ELR (cell line): Measurements from ENCODE around the gene HEATR5A.

Experiments used
- DNase-seq: peaks from one replicate; pipeline ENCODE4 v3.0.0-alpha.2; 2015; ENCODE audit warnings: low read depth

Gene HEATR5A

DNA sequence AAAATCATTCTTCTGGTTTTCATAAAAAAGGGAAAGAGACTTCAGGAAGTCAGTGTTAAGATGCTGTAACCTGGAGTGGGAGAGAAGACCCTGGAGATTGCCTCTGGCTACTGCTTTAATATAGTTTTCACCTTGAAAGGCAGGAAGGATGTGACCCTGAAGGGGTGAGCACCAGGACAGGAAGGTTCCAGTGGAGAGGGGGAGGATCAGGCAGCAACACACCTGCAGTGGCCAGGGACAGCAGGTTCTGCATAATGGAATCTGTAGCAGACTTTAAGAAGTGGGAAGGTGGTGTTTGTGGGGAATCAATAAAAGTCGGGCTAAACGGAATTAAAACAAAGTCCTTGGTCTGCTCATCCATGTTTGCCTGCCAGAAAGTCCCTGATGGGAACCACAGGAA lies 6.3 kb upstream of the HEATR5A start:
- no peak for DNase-seq

DNA sequence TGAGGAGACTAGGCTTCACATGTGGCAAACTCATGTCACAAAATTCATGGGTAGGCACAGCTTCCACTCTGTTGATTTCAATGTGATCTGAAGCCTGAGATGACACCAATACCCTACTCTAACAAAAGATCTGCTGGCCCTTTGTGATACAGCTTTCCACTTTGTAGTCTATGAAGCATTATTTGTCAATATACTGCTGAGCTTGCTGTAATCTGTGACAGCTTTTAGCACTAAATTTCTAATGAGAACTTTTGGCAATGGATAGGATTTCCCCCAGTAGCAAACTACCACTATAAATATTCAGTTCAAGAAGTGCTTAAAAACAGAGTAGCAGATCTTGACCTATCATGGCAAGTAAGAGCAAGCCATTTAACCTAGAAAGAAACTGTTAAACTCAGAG lies 5.6 kb upstream of the HEATR5A start:
- no peak for DNase-seq

DNA sequence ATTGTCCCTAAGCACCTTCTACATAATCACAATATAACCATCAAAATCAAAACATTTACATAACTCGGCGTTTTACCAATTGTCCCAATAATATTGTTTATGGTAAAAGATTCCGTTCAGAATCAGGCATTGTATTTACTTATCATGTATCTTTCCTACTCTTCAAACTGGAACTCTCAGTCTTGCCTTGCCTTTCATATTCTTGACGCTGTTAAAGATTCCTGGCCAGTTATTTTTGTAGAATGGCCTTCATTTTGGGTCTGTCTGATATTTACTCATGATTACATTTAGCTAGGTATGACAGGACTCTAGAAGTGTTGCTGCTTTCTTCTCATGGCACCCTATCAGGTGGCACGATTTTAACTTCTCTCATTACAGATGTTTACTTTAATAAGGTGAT lies 850 bp upstream of the HEATR5A start:
- DNase-seq = no peak

GRCh38 chr14:31419967-31420318 lies 407 bp downstream of the HEATR5A start:
- peak; percentile 74 for DNase-seq

GRCh38 chr14:31419179-31419966 lies 977 bp downstream of the HEATR5A start:
- peak; percentile 14 for DNase-seq

DNA sequence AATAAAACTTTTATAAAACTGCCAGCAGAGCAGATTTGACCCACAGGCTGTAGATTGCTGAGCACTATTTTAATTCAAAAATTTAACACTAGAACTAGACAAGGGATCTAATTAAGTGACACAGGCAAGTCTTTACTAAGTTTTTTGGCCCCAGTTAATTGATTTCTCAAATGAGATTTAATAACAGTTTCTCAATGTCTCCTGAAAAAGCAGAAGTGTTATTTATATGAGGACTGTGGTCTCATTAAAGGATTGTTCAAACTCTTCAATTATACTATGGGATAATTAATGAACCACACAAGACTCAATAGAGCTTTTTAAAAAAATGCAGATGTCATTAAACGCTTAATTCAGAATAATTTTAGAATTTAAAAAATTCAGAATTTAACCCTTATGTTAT lies 1.9 kb downstream of the HEATR5A start:
- DNase-seq = no peak

GRCh38 chr14:31414190-31414833 lies 6.0 kb downstream of the HEATR5A start:
- peak; percentile 33 for DNase-seq

DNA sequence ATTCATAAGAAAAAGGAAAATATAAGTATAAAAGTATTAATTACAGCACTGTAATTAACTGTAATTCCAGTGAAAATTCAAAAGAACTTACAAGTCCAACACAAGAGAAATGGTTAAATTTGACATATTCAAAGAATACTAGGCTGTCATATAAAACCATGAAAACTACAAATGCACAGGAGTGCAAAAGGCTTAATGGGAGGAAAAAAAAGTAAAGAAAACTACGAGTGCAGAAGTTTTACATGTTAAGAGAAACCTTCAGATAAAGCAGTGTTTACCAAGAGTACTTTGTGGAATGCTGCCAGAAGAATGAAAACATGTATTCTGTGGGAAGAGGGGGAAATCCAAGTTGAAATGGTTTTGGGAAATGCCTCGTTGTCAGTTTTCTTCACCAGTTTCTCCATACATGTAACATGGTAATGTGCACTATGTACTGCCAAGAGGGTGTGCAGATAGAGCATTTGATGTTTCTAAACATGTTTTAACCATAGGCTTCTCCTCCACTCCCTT lies 9.1 kb downstream of the HEATR5A start:
- no peak for DNase-seq

GRCh38 chr14:31410048-31410650 lies 10.2 kb downstream of the HEATR5A start:
- no peak for DNase-seq

DNA sequence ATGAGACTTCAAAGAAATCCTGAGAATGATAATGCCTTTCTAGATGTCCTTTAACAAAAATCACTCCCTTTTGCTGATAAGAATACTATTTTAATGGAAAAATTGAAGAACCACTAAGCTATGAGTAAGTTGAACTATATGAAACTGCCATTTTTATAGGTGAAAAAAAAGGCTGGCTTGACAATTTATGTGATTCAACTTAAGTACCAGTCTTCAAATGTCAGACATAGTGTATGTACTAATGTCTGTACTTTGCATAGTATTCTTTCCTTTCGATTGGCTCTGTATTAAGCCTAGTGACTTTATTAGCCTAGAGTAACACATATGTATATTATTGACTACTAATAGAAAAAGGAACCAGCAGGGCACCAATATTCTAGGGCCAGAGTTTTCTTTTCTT lies 11.9 kb downstream of the HEATR5A start:
- no peak for DNase-seq

GRCh38 chr14:31405599-31406232 lies 14.6 kb downstream of the HEATR5A start:
- no peak for DNase-seq

- DNase-seq = no peak
These were observed 15.2 kb downstream of the HEATR5A start for GRCh38 chr14:31405106-31405505.

DNA sequence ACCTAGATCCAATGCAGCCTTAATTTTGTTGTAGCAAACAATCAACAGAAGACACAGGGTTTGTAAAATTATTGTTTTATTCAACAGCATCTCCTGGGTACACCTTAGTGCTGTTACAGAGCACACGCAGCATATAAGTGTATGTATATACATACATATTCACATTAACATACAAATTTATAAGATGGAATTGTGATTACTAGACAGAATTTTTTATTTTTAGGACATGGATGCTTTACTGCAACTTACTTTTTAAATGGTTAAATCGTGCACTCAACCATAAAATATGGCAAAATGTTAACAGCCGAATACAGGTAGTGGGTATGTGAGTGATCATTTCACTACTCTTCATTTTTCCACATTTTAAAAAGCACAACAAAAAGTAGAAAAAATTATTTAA lies 16.6 kb downstream of the HEATR5A start:
- DNase-seq = no peak

DNA sequence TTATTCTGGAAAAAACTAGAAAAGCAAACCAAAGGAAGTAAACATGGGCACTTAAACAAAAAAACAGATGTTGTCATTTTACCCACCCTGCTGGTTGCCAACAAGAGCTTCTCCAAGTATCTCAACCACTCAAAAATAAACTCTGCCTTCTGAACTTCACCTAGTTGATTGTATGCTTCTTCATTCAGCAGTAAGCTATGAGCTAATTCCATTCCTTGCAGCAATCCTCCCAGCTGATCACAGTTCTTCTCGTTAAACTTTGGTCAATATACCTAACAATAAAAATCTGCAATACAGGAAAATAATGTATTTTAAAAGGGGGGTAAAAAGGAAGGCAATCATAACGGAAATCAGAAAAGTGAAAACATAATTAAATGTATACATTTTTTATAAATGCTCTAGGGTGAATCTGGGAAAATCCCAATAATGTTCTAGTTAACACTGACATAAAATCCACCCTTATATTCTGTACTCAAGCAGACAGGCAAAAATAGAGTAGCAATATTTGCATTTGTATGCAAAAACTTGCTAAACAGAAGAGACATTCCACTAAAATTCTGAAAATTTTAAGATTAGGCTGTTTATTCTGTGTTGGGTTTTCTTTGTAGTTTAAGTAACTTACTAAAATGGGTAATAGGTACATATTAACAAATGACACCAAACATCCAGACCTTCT lies 17.4 kb downstream of the HEATR5A start:
- no peak for DNase-seq

GRCh38 chr14:31401369-31401932 lies 18.9 kb downstream of the HEATR5A start:
- DNase-seq = no peak

- no peak for DNase-seq
These were observed 20.2 kb downstream of the HEATR5A start for GRCh38 chr14:31400031-31400638.

- no peak for DNase-seq
These were observed 24.7 kb downstream of the HEATR5A start for GRCh38 chr14:31395572-31396205.

GRCh38 chr14:31395119-31395518 lies 25.2 kb downstream of the HEATR5A start:
- no peak for DNase-seq

DNA sequence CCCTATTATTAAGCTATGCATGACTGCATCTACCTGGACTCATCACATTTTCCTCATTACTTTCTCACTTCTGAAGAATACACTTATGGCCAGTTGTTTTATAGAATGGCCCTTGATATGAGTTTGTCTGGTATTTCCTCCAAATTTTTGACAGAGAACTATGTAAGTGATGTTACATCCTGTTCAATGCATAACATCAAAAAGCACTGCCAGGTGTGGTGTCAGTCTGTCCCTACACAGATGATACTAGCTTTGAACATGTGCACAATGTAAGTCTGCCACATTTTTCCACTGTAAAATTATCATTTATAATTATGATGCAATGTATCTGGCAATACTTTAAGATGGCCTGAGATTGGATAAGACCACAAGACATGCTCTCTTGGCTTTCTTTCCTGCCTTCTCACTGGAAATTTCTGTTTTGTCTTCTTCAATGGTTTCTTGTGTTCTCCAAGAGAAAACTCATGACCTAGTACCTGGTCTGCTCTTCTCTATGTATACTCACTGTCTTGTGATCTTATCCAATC lies 28.3 kb downstream of the HEATR5A start:
- DNase-seq = no peak

DNA sequence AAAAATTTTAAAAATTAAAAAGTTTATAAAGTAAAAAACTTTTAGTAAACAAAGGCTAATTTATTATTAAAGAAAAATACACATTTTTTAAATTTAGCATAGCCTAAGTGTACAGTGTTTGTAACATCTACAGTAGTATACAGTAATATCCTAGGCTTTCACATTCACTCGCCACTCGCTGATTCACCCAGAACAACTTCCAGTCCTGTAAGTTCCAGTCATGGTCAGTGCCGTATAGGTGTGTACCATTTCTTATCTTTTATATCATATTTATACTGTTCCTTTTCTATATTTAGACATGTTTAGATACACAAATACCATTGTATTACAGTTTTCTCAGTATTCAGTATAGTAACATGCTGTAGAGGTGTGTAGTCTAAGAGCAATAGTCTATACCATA lies 28.9 kb downstream of the HEATR5A start:
- DNase-seq = no peak

DNA sequence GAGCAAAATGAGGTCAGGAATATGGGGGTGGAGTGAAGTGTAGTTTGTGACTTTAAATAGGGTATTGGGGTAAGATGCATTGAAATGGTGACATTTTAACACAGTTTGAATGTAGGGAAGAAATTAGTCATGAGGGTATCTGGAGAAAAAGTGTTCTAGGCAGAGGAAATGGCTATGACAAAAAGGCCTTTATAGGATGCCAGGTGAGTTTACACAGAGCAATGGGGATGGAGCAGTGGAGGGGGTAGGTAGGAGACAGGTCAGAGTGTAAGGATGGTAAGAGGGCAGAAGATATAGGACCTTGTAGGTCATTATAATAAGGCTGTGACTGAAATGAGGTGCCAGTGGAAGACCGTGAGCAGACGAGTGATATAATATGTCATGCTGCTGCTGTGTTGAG lies 30.4 kb downstream of the HEATR5A start:
- DNase-seq = no peak
